Effector memory CD4-positive, alpha-beta T cell (primary cell): ENCODE results near the gene SEMA6D.

ENCODE experiments used
- DNase-seq, 3 donors: peaks; one replicate each; pipeline ENCODE4 v3.0.0-alpha.2; 2020
- H3K27ac ChIP-seq: 2 replicates; pipeline ENCODE4 v1.7.0; 2013; ENCODE audit warnings: mild to moderate bottlenecking, low read length, moderate library complexity; ENCODE audit not compliant: insufficient read depth, poor library complexity, severe bottlenecking
- H3K27me3 ChIP-seq: replicated peaks from 2 replicates; pipeline ENCODE4 v1.7.0; 2013; ENCODE audit warnings: mild to moderate bottlenecking, low read length; ENCODE audit not compliant: insufficient read depth, control insufficient read depth, poor library complexity, severe bottlenecking
- H3K36me3 ChIP-seq: 2 replicates; pipeline ENCODE4 v1.7.0; 2013; ENCODE audit warnings: mild to moderate bottlenecking, low read length, moderate library complexity; ENCODE audit not compliant: control insufficient read depth, insufficient read depth
- H3K4me1 ChIP-seq: 2 replicates; pipeline ENCODE4 v1.7.0; 2013; ENCODE audit warnings: low read length, mild to moderate bottlenecking; ENCODE audit not compliant: control insufficient read depth, insufficient read depth, poor library complexity, severe bottlenecking
- H3K4me3 ChIP-seq: 2 replicates; pipeline ENCODE4 v1.7.0; 2013; ENCODE audit warnings: low read length, low read depth, mild to moderate bottlenecking; ENCODE audit not compliant: insufficient read depth, poor library complexity, severe bottlenecking
- H3K9me3 ChIP-seq: 2 replicates; pipeline ENCODE4 v1.7.0; 2013; ENCODE audit warnings: mild to moderate bottlenecking, low read length, moderate library complexity; ENCODE audit not compliant: control insufficient read depth

SEMA6D gene

GRCh38 chr15:47754312-47754711, 37.0 kb downstream of the SEMA6D start:
- H3K36me3 ChIP-seq: no peaks in the 10 kb centered on the region
- H3K27ac ChIP-seq: no peak overlapping the region
- H3K9me3 ChIP-seq: no peaks in the 10 kb centered on the region
- no peaks in the 10 kb centered on the region for H3K4me1 ChIP-seq
- no peak for DNase-seq
- H3K4me3 ChIP-seq: no peak overlapping the region
- no peaks in the 10 kb centered on the region for H3K27me3 ChIP-seq

- no peaks in the 10 kb centered on the region for H3K4me1 ChIP-seq
- no peaks in the 10 kb centered on the region for H3K9me3 ChIP-seq
- no peak overlapping the region for H3K4me3 ChIP-seq
- no peaks in the 10 kb centered on the region for H3K36me3 ChIP-seq
- DNase-seq: no peak
- H3K27me3 ChIP-seq: no peaks in the 10 kb centered on the region
- H3K27ac ChIP-seq: no peak overlapping the region
Measured at GRCh38 chr15:47755941-47756340, 38.6 kb downstream of the SEMA6D start.

- Histone ChIP-seq H3K4me1 (no peaks in the 10 kb centered on the region), H3K4me3 (no peak overlapping the region), H3K9me3 (no peaks in the 10 kb centered on the region), H3K27me3 (no peaks in the 10 kb centered on the region), H3K27ac (no peak overlapping the region), H3K36me3 (no peaks in the 10 kb centered on the region)
- DNase-seq: no peak
Measured at GRCh38 chr15:47756872-47757271, 39.6 kb downstream of the SEMA6D start.

GRCh38 chr15:47757331-47757730, 40.0 kb downstream of the SEMA6D start:
- DNase-seq: no peak
- H3K4me1 ChIP-seq: no peaks in the 10 kb centered on the region
- no peaks in the 10 kb centered on the region for H3K27me3 ChIP-seq
- H3K4me3 ChIP-seq: no peak overlapping the region
- H3K36me3 ChIP-seq: no peaks in the 10 kb centered on the region
- no peak overlapping the region for H3K27ac ChIP-seq
- no peaks in the 10 kb centered on the region for H3K9me3 ChIP-seq

GRCh38 chr15:47762621-47763020, 45.3 kb downstream of the SEMA6D start:
- no peak overlapping the region for H3K4me3 ChIP-seq
- H3K27me3 ChIP-seq: no peaks in the 10 kb centered on the region
- no peaks in the 10 kb centered on the region for H3K9me3 ChIP-seq
- H3K27ac ChIP-seq: no peak overlapping the region
- DNase-seq: no peak
- no peaks in the 10 kb centered on the region for H3K4me1 ChIP-seq
- no peaks in the 10 kb centered on the region for H3K36me3 ChIP-seq

- no peak overlapping the region for H3K4me3 ChIP-seq
- DNase-seq: no peak
- no peaks in the 10 kb centered on the region for H3K4me1 ChIP-seq
- no peak overlapping the region for H3K27ac ChIP-seq
- H3K36me3 ChIP-seq: no peaks in the 10 kb centered on the region
- no peaks in the 10 kb centered on the region for H3K27me3 ChIP-seq
- no peaks in the 10 kb centered on the region for H3K9me3 ChIP-seq
Measured at GRCh38 chr15:47764666-47765065, 47.4 kb downstream of the SEMA6D start.

- Histone ChIP-seq H3K9me3 (no peaks in the 10 kb centered on the region), H3K4me1 (no peaks in the 10 kb centered on the region), H3K4me3 (no peak overlapping the region), H3K27me3 (no peaks in the 10 kb centered on the region), H3K36me3 (no peaks in the 10 kb centered on the region), H3K27ac (no peak overlapping the region)
- no peak for DNase-seq
Measured at GRCh38 chr15:47766406-47766805, 49.1 kb downstream of the SEMA6D start.

GRCh38 chr15:47767035-47767434, 49.7 kb downstream of the SEMA6D start:
- H3K27me3 ChIP-seq: no peaks in the 10 kb centered on the region
- DNase-seq: no peak
- H3K4me3 ChIP-seq: no peak overlapping the region
- H3K27ac ChIP-seq: no peak overlapping the region
- no peaks in the 10 kb centered on the region for H3K36me3 ChIP-seq
- no peaks in the 10 kb centered on the region for H3K4me1 ChIP-seq
- H3K9me3 ChIP-seq: no peaks in the 10 kb centered on the region

- Histone ChIP-seq H3K4me1 (no peaks in the 10 kb centered on the region), H3K36me3 (no peaks in the 10 kb centered on the region), H3K9me3 (no peaks in the 10 kb centered on the region), H3K27ac (no peak overlapping the region), H3K27me3 (no peaks in the 10 kb centered on the region), H3K4me3 (no peak overlapping the region)
- no peak for DNase-seq
Measured at GRCh38 chr15:47768735-47769134, 51.4 kb downstream of the SEMA6D start.

GRCh38 chr15:47769166-47769565, 51.9 kb downstream of the SEMA6D start:
- Histone ChIP-seq H3K36me3 (no peaks in the 10 kb centered on the region), H3K27me3 (no peaks in the 10 kb centered on the region), H3K27ac (no peak overlapping the region), H3K4me3 (no peak overlapping the region), H3K9me3 (no peaks in the 10 kb centered on the region), H3K4me1 (no peaks in the 10 kb centered on the region)
- DNase-seq: no peak

- no peak for DNase-seq
- no peaks in the 10 kb centered on the region for H3K4me1 ChIP-seq
- H3K36me3 ChIP-seq: no peaks in the 10 kb centered on the region
- no peak overlapping the region for H3K27ac ChIP-seq
- no peak overlapping the region for H3K4me3 ChIP-seq
- no peaks in the 10 kb centered on the region for H3K27me3 ChIP-seq
- no peaks in the 10 kb centered on the region for H3K9me3 ChIP-seq
Measured at GRCh38 chr15:47773143-47773542, 55.8 kb downstream of the SEMA6D start.
